Activated B cell treated with CpG ODN at 0.5 μM for 24 hours (primary cell): Measurements from ENCODE around the gene SSH2. TPM values are rescaled to one million over a fixed set of nuclear protein-coding genes. Genes with fewer than 3 reads are reported as not detected.

ENCODE experiments used
- ATAC-seq: fragments of 200-7000 bp; cut with Tn5 transposase; one replicate; pipeline ENCODE4 v1.10.0; 2021; ENCODE audit warnings: low read depth, mild to moderate bottlenecking, moderate library complexity
- CTCF ChIA-PET: fragments of 350-600 bp; sonication (Branson Sonifier 250); formaldehyde crosslinking; loops from one replicate; lab custom pipeline; 2021; ENCODE audit warnings: antibody characterized with exemption; lab: Charles Lee
- POLR2A ChIA-PET: fragments of 350-600 bp; sonication (Branson Sonifier 250); formaldehyde crosslinking; loops from one replicate; lab custom pipeline; 2021; ENCODE audit warnings: antibody characterized with exemption; lab: Charles Lee
- DNase-seq: peaks from one replicate; pipeline ENCODE4 v3.0.0; 2022
- H3K27ac Mint-ChIP-seq: one replicate; pipeline ENCODE4 v1.8.0; 2020; ENCODE audit warnings: mixed read lengths
- H3K27me3 Mint-ChIP-seq: one replicate; pipeline ENCODE4 v1.8.0; 2021; ENCODE audit warnings: mixed read lengths
- H3K36me3 Mint-ChIP-seq: one replicate; pipeline ENCODE4 v1.8.0; 2021; ENCODE audit warnings: low read depth, mixed read lengths
- H3K4me1 Mint-ChIP-seq: one replicate; pipeline ENCODE4 v1.8.0; 2021; ENCODE audit warnings: mixed read lengths
- H3K4me3 Mint-ChIP-seq: one replicate; pipeline ENCODE4 v1.8.0; 2020; ENCODE audit warnings: mild to moderate bottlenecking, mixed read lengths
- H3K9me3 Mint-ChIP-seq: one replicate; pipeline ENCODE4 v1.8.0; 2020; ENCODE audit warnings: mixed read lengths
- intact Hi-C: fragments of 100-400 bp; cut with micrococcal nuclease; formaldehyde crosslinking; loops from one replicate; pipeline ENCODE4 v1.15.1; 2024
- total RNA-seq: library from RNA; stranded (reverse); gene quantifications from 2 replicates; pipeline ENCODE4 v1.2.3, GENCODE V29; 2022
- TF ChIP-seq, protein P1 (sequence below): fragments of 200-600 bp; IDR thresholded peaks from one replicate; pipeline ENCODE4 v1.8.0; 2022; ENCODE audit warnings: antibody characterized with exemption, mild to moderate bottlenecking

The SSH2 gene
- total RNA-seq, 1 donor from 2014 or later = 95.7 TPM

DNA sequence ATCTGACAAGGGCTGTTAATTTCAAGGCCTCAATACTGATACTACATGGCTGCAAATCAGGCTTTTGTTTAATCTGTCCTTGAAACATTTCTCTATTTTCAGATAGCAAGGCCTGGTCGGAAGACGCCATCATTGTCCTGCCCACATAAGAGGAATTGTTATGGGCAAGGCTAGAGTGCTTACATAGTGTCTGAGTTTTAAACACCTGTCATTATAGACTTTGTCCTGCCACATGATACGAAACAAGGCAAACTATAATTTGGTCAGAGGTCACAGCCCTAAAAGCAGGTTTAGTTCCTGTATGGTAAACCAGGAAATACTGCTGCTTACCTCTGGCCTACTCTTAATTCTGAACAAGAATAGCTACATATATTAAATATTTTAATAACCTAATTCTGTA is 104.4 kb downstream of the SSH2 start:
- CTCF ChIA-PET = no interaction called here

DNA sequence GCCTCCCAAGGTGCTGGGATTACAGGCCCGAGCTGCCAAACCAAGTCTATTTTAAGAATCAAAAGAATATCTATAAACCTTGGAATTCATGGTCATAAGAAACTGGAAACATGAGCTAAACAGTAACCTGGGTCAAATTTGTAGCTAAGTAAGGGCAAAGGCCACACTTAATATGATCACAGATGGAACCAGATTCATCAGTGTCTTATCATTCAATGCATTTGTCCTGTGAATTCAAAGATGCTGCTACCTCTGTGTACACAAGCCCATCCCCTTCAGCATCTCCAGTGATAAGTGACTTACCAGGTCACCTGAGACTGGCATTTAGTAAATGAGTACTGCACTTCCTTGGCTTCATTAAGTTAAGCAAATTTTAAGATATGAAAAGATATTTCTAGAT is 108.1 kb downstream of the SSH2 start:
- CTCF ChIA-PET = no interaction called here
- Mint-ChIP-seq H3K27me3 (no peaks in the 10 kb centered on the region), H3K4me3 (no peak overlapping the region), H3K4me1 (no peaks in the 10 kb centered on the region), H3K9me3 (no peaks in the 10 kb centered on the region), H3K36me3 (no peaks in the 10 kb centered on the region), H3K27ac (no peak overlapping the region)
- ATAC-seq = no peak
- TF ChIP-seq, protein P1, sequence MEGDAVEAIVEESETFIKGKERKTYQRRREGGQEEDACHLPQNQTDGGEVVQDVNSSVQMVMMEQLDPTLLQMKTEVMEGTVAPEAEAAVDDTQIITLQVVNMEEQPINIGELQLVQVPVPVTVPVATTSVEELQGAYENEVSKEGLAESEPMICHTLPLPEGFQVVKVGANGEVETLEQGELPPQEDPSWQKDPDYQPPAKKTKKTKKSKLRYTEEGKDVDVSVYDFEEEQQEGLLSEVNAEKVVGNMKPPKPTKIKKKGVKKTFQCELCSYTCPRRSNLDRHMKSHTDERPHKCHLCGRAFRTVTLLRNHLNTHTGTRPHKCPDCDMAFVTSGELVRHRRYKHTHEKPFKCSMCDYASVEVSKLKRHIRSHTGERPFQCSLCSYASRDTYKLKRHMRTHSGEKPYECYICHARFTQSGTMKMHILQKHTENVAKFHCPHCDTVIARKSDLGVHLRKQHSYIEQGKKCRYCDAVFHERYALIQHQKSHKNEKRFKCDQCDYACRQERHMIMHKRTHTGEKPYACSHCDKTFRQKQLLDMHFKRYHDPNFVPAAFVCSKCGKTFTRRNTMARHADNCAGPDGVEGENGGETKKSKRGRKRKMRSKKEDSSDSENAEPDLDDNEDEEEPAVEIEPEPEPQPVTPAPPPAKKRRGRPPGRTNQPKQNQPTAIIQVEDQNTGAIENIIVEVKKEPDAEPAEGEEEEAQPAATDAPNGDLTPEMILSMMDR = no peak
- no peak for DNase-seq
- POLR2A ChIA-PET = interaction anchor here (0.7 to 3.2 kb wide), 3 partner anchors 13 to 153 kb away, joined by 3 to 12 read pairs (median 4); partner anchors contain the start of gene SSH2
- intact Hi-C loops = no loop called here

More for the DNA sequence above, 104.4 kb downstream of the SSH2 start:
- TF ChIP-seq, protein P1 = no peak
- ATAC-seq (no peak), DNase-seq (no peak)
- Mint-ChIP-seq H3K36me3 (no peaks in the 10 kb centered on the region), H3K27ac (no peak overlapping the region), H3K27me3 (no peaks in the 10 kb centered on the region), H3K9me3 (no peaks in the 10 kb centered on the region), H3K4me1 (peaks cover 4% of the 10 kb centered on the region), H3K4me3 (no peak overlapping the region)
- POLR2A ChIA-PET = no interaction called here
- intact Hi-C loops = no loop called here

DNA sequence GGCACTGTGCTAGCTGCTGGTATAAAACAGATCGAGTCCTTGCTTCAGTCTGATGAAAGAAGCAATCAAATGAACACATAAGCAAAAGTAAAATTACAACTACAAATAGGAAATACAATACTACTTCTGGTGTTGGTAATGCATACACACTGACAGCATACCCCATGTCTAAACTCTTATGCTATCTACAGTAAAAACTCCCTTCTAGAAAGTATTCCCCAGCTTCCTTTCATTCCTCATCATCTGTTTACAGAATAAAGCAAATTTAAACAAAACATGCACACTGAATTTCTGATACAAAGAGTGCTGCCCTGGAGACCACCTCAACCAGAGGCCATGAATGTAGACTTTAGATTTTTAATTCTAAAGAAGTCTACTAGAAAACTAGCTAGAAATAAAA is 109.6 kb downstream of the SSH2 start:
- no peak for DNase-seq
- Mint-ChIP-seq H3K9me3 (no peaks in the 10 kb centered on the region), H3K27ac (no peak overlapping the region), H3K4me3 (no peak overlapping the region), H3K36me3 (no peaks in the 10 kb centered on the region), H3K27me3 (no peaks in the 10 kb centered on the region), H3K4me1 (no peaks in the 10 kb centered on the region)
- TF ChIP-seq, protein P1 = no peak
- ChIA-PET POLR2A (interaction anchor here (3.2 kb wide), 1 partner anchor 110 kb away, joined by 12 read pairs; the partner anchor contains the start of gene SSH2), CTCF (interaction anchor here (1.7 to 2.7 kb wide), 2 partner anchors 13 to 111 kb away, joined by 7 to 9 read pairs; no protein-coding TSS in a partner anchor)
- intact Hi-C loops = no loop called here
- no peak for ATAC-seq

DNA sequence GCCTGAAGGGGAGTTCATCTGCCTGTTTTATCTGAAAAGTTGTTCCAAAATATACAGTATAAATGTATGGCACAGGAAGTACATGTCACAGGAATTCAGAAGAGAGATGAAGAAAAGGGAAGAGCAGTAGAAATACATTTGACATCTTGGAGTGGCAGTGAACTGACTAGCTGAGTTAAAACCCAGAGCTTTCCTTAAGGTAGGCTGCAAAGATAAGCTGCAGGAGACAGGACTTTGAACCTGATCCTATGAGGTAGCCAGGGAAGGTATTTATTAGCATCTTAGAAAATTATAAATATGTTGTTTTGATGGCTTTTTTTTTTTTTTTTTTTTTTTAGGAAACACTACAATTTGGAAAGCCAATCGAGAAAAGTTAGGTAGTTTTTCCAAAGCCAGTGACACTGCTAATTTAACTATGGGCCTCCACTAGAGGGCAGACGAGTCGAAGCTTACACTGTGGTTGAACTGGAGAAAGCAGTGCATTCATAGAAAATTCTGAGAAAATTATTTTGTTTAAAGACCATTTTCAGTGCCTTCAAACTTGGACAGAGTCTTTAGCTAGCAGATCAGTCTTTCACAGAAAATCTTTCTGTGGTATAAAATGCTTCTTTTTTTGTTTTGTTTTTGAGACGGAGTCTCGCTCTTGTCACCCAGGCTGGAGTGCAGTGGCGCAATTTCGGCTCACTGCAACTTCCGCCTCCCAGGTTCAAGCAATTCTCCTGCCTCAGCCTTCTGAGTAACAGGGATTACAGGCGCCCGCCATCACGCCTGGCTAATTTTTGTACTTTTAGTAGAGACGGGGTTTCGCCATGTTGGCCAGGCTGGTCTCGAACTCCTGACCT is 122.3 kb downstream of the SSH2 start:
- peak; percentile 23 for DNase-seq
- Mint-ChIP-seq H3K9me3 (no peaks in the 10 kb centered on the region), H3K27me3 (no peaks in the 10 kb centered on the region), H3K27ac (no peak overlapping the region), H3K4me3 (peak overlapping the region; percentile 49), H3K36me3 (no peaks in the 10 kb centered on the region), H3K4me1 (peaks cover 29% of the 10 kb centered on the region)
- ChIA-PET POLR2A (interaction anchor here (0.6 to 4.7 kb wide), 8 partner anchors 72 to 718 kb away, joined by 3 to 112 read pairs (median 6); partner anchors contain the start of gene SSH2), CTCF (interaction anchor here (0.6 to 12.0 kb wide), 28 partner anchors 12 to 297 kb away, joined by 3 to 241 read pairs (median 4); partner anchors contain the start of genes CORO6 and SSH2)
- TF ChIP-seq, protein P1 = peak; percentile 49
- intact Hi-C loops = loop anchor here (1.0 to 5.0 kb wide), 6 partner anchors 35 to 286 kb away; no protein-coding TSS in a partner anchor
- peak; percentile 83 for ATAC-seq

DNA sequence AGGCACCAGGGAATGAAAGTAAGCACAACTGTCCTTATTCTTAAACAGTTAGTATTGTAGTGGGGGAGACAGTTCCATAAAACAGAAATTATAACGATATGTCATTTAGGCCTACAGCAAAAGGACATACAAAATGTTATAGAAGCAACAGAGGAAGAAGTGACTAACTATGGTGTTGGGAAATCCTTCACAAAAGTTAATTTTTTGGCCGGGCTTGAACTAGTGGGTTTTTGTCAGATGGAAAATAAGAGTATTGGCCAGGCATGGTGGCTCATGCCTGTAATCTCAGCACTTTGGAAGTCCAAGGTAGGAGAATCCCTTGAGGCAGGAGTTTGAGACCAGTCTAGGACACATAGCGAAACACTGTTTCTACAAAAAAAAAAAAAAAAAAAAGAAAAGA is 127.8 kb downstream of the SSH2 start:
- ATAC-seq = no peak
- intact Hi-C loops = no loop called here
- Mint-ChIP-seq H3K9me3 (no peaks in the 10 kb centered on the region), H3K27me3 (no peaks in the 10 kb centered on the region), H3K4me3 (no peak overlapping the region), H3K27ac (no peak overlapping the region), H3K4me1 (peaks cover 3% of the 10 kb centered on the region), H3K36me3 (no peaks in the 10 kb centered on the region)
- POLR2A ChIA-PET = no interaction called here
- TF ChIP-seq, protein P1 = no peak
- CTCF ChIA-PET = no interaction called here
- DNase-seq = no peak
